ENCODE data around the gene CYP4F8. TPM values are rescaled to one million over a fixed set of nuclear protein-coding genes. Genes with fewer than 3 reads are reported as not detected.

CYP4F8 gene
- total RNA-seq, 4 donors from 2014 or later, result not detected

DNA sequence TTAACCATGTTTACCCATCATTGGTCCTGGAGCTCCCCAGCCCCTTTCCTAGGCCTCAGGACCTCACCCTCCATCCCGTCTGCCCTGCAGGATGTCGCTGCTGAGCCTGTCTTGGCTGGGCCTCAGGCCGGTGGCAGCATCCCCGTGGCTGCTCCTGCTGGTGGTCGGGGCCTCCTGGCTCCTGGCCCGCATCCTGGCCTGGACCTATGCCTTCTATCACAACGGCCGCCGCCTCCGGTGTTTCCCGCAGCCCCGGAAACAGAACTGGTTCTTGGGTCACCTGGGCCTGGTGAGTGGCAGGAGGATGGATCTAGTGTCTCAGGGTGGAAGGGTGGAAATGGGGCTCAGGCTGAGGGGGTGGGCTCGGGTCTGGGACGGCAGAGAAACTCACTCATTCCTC, 508 bp downstream of the CYP4F8 start:
- ATAC-seq, result no peak
- peaks cover 58% of the 10 kb centered on the region for H3K27me3 ChIP-seq
- 28 to 40% methylated on average over 3 to 6 of the region's 14 CpGs for WGBS, 2 donors (ENCODE audit: low coverage in 1 of 2)
- H3K27ac ChIP-seq, result no peak overlapping the region
- no peaks in the 10 kb centered on the region for H3K36me3 ChIP-seq
- H3K4me3 ChIP-seq, result no peak overlapping the region
- no peaks in the 10 kb centered on the region for H3K4me1 ChIP-seq
- TF ChIP-seq EP300 (IDR thresholded peaks at IDR 0.05), result no peak
- TF ChIP-seq CTCF (IDR thresholded peaks at IDR 0.05), result no peak
- TF ChIP-seq POLR2AphosphoS5 (IDR thresholded peaks at IDR 0.05), result no peak
- no peak for TF ChIP-seq POLR2A (IDR thresholded peaks at IDR 0.05)
- H3K9me3 ChIP-seq, result no peaks in the 10 kb centered on the region

- Histone ChIP-seq H3K4me3 (no peak overlapping the region), H3K27me3 (peaks cover 64% of the 10 kb centered on the region), H3K36me3 (no peaks in the 10 kb centered on the region), H3K4me1 (no peaks in the 10 kb centered on the region), H3K27ac (no peak overlapping the region), H3K9me3 (no peaks in the 10 kb centered on the region)
- WGBS, 2 donors (ENCODE audit: low coverage in 1 of 2), result 72 to 80% methylated on average over 3 to 4 of the region's 4 CpGs
- no peak for TF ChIP-seq POLR2AphosphoS5 (IDR thresholded peaks at IDR 0.05)
- no peak for TF ChIP-seq CTCF (IDR thresholded peaks at IDR 0.05)
- no peak for TF ChIP-seq EP300 (IDR thresholded peaks at IDR 0.05)
- TF ChIP-seq POLR2A (IDR thresholded peaks at IDR 0.05), result no peak
- no peak for ATAC-seq
Observed at GRCh38 chr19:15616183-15616582, 1.2 kb downstream of the CYP4F8 start.

GRCh38 chr19:15616627-15617270, 1.7 kb downstream of the CYP4F8 start:
- no peak for TF ChIP-seq POLR2A (IDR thresholded peaks at IDR 0.05)
- no peak for TF ChIP-seq POLR2AphosphoS5 (IDR thresholded peaks at IDR 0.05)
- TF ChIP-seq CTCF (IDR thresholded peaks at IDR 0.05), result no peak
- TF ChIP-seq EP300 (IDR thresholded peaks at IDR 0.05), result no peak
- no peak overlapping the region for H3K4me3 ChIP-seq
- H3K36me3 ChIP-seq, result no peaks in the 10 kb centered on the region
- no peaks in the 10 kb centered on the region for H3K9me3 ChIP-seq
- no peaks in the 10 kb centered on the region for H3K4me1 ChIP-seq
- H3K27me3 ChIP-seq, result peaks cover 69% of the 10 kb centered on the region
- no peak overlapping the region for H3K27ac ChIP-seq
- WGBS, 2 donors (ENCODE audit: low coverage in 1 of 2), result 20 to 36% methylated on average over 1 to 4 of the region's 7 CpGs
- ATAC-seq, result no peak

- H3K4me1 ChIP-seq, result no peaks in the 10 kb centered on the region
- no peak for ATAC-seq
- TF ChIP-seq EP300 (IDR thresholded peaks at IDR 0.05) (no peak), POLR2AphosphoS5 (IDR thresholded peaks at IDR 0.05) (no peak), CTCF (IDR thresholded peaks at IDR 0.05) (no peak), POLR2A (IDR thresholded peaks at IDR 0.05) (no peak)
- no peak overlapping the region for H3K27ac ChIP-seq
- H3K4me3 ChIP-seq, result no peak overlapping the region
- WGBS, 2 donors (ENCODE audit: low coverage in 1 of 2), result 75 to 89% methylated on average over 3 to 4 of the region's 5 CpGs
- H3K9me3 ChIP-seq, result no peaks in the 10 kb centered on the region
- no peaks in the 10 kb centered on the region for H3K36me3 ChIP-seq
- peaks cover 78% of the 10 kb centered on the region for H3K27me3 ChIP-seq
Observed at GRCh38 chr19:15618321-15618720, 3.3 kb downstream of the CYP4F8 start.

DNA sequence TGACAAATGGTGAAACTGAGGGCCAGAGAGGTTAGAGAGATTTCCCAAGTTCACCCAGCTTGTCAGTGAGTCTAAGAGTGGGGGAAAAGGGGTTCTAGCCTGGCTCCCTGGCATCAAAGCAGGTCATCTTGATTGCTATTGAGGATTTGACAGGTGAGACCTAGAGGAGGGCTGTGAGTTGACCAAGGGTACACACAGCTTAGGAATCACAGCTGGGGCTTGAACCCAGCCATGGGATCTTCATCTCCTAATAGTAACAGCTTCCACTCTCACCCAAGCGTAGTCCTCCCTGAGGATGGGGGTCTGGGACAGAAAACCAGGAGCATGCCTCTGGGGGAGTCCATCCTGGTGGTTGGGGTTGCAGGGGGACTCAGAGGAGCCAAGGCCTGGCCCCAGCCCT, 6.8 kb downstream of the CYP4F8 start:
- TF ChIP-seq CTCF (IDR thresholded peaks at IDR 0.05), result no peak
- no peak for TF ChIP-seq EP300 (IDR thresholded peaks at IDR 0.05)
- no peak for TF ChIP-seq POLR2A (IDR thresholded peaks at IDR 0.05)
- no peak for TF ChIP-seq POLR2AphosphoS5 (IDR thresholded peaks at IDR 0.05)
- WGBS, 2 donors (ENCODE audit: low coverage in 1 of 2), result no CpG with 5 or more reads among the region's 1 CpG
- no peak for ATAC-seq

More for the DNA sequence above, 6.8 kb downstream of the CYP4F8 start:
- H3K27ac ChIP-seq, result no peak overlapping the region
- no peaks in the 10 kb centered on the region for H3K9me3 ChIP-seq
- H3K4me3 ChIP-seq, result no peak overlapping the region
- no peaks in the 10 kb centered on the region for H3K36me3 ChIP-seq
- H3K4me1 ChIP-seq, result no peaks in the 10 kb centered on the region
- H3K27me3 ChIP-seq, result peaks cover 74% of the 10 kb centered on the region
